ENCODE measurements around the gene SLC27A1. TPM values are rescaled to one million over a fixed set of nuclear protein-coding genes. Genes with fewer than 3 reads are reported as not detected.

Gene SLC27A1
- total and polyA plus RNA-seq, 2 donors (not counting 3 experiments of a cell fraction or from before 2014, with no cell fraction given), result 10.4 to 13.5 TPM

- FAIRE-seq (no peak), DNase-seq (ENCODE audit: low read depth, low spot score) (no peak)
- Histone ChIP-seq H3K9me3 (replicated peaks; ENCODE audit: control insufficient read depth, insufficient read depth, low read length) (no peaks in the 10 kb centered on the region), H3K27me3 (ENCODE audit: control insufficient read depth in 2 of 2, insufficient read depth in 2 of 2, low read length in 2 of 2) (no peaks in the 10 kb centered on the region), H3K36me3 (ENCODE audit: control insufficient read depth in 2 of 2, extremely low read depth in 1 of 2, insufficient read depth in 2 of 2, low read length in 2 of 2) (no peaks in the 10 kb centered on the region), H3K79me2 (ENCODE audit: control insufficient read depth, insufficient read depth, low read length) (no peaks in the 10 kb centered on the region), H3K4me3 (replicated peaks in 1 of 3; ENCODE audit: insufficient read depth in 1 of 3, low read depth in 1 of 3, low read length in 3 of 3) (no peak overlapping the region), H3K9ac (replicated peaks; ENCODE audit: extremely low read depth, insufficient read depth, low read length) (no peak overlapping the region), H3K4me1 (ENCODE audit: control insufficient read depth, extremely low read depth, insufficient read depth, low read length) (no peaks in the 10 kb centered on the region), H4K20me1 (replicated peaks; ENCODE audit: control insufficient read depth, extremely low read depth, insufficient read depth, low read length) (no peaks in the 10 kb centered on the region), H3K27ac (ENCODE audit: insufficient read depth, low read depth, low read length) (no peak overlapping the region), H3K4me2 (ENCODE audit: insufficient read depth, low read length) (no peak overlapping the region), H3K9me1 (replicated peaks; ENCODE audit: control insufficient read depth, extremely low read depth, insufficient read depth, low read length) (no peaks in the 10 kb centered on the region), H2AFZ (ENCODE audit: low read depth, low read length) (no peak overlapping the region)
- CTCF ChIA-PET, result interaction anchor here (2.5 kb wide), 1 partner anchor 10 kb away, joined by 9 read pairs; no protein-coding TSS in a partner anchor
- POLR2A ChIA-PET, result no interaction called here
- no peak for TF ChIP-seq JUN (IDR thresholded peaks at IDR 0.05; ENCODE audit: borderline replicate concordance, insufficient read depth, insufficient read length, low read depth)
- TF ChIP-seq POLR2A (IDR thresholded peaks at IDR 0.05; ENCODE audit: low read depth, low read length), result no peak
- TF ChIP-seq GATA2 (IDR thresholded peaks at IDR 0.05; ENCODE audit: insufficient read depth, insufficient read length, low read depth, low read length), result no peak
- TF ChIP-seq MYC (IDR thresholded peaks at IDR 0.05; ENCODE audit: low read depth, low read length), result no peak
- dilution Hi-C loops (cut with MboI; ENCODE audit: extremely low pct_ligation_motif_present, low sequenced_read_pairs), result no loop called here
- no TSS peak for BruUV-seq (replicated peaks)
- intact Hi-C loops (cut with micrococcal nuclease), result no loop called here
Measured at GRCh38 chr19:17431417-17431816, 38.9 kb upstream of the SLC27A1 start.

DNA sequence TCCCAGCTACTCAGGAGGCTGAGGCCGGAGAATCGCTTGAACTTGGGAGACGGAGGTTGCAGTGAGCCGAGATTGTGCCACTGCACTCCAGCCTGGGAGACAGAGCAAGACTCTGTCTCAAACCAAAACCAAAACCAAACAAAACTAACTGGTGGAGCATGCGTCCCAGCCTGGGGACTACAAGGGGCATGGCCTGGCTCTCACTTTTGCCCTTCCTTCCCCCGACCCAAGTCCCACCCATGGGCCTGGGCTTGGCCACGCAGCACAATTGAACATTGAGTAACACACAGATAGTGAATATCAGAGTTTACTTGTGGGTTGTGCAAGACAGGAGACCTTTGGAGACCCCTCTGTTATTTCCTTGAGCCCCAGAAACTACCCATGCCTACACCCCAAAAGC is 35.1 kb upstream of the SLC27A1 start:
- Histone ChIP-seq H3K4me2 (ENCODE audit: insufficient read depth, low read length) (no peak overlapping the region), H3K4me3 (replicated peaks in 1 of 3; ENCODE audit: insufficient read depth in 1 of 3, low read depth in 1 of 3, low read length in 3 of 3) (no peak overlapping the region), H3K9me3 (replicated peaks; ENCODE audit: control insufficient read depth, insufficient read depth, low read length) (no peaks in the 10 kb centered on the region), H3K4me1 (ENCODE audit: control insufficient read depth, extremely low read depth, insufficient read depth, low read length) (no peaks in the 10 kb centered on the region), H3K27ac (ENCODE audit: insufficient read depth, low read depth, low read length) (no peak overlapping the region), H3K36me3 (ENCODE audit: control insufficient read depth in 2 of 2, extremely low read depth in 1 of 2, insufficient read depth in 2 of 2, low read length in 2 of 2) (no peaks in the 10 kb centered on the region), H3K9me1 (replicated peaks; ENCODE audit: control insufficient read depth, extremely low read depth, insufficient read depth, low read length) (no peaks in the 10 kb centered on the region), H3K27me3 (ENCODE audit: control insufficient read depth in 2 of 2, insufficient read depth in 2 of 2, low read length in 2 of 2) (no peaks in the 10 kb centered on the region), H3K9ac (replicated peaks; ENCODE audit: extremely low read depth, insufficient read depth, low read length) (no peak overlapping the region), H2AFZ (ENCODE audit: low read depth, low read length) (no peak overlapping the region), H4K20me1 (replicated peaks; ENCODE audit: control insufficient read depth, extremely low read depth, insufficient read depth, low read length) (no peaks in the 10 kb centered on the region), H3K79me2 (ENCODE audit: control insufficient read depth, insufficient read depth, low read length) (no peaks in the 10 kb centered on the region)
- no TSS peak for BruUV-seq (replicated peaks)
- CTCF ChIA-PET, result no interaction called here
- dilution Hi-C loops (cut with MboI; ENCODE audit: extremely low pct_ligation_motif_present, low sequenced_read_pairs) (no loop called here), intact Hi-C loops (cut with micrococcal nuclease) (no loop called here)
- FAIRE-seq (no peak), DNase-seq (ENCODE audit: low read depth, low spot score) (no peak)
- no peak for TF ChIP-seq CTCF (IDR thresholded peaks at IDR 0.05; ENCODE audit: extremely low read depth in 1 of 2, insufficient read depth in 1 of 2, low read depth in 1 of 2, low read length in 2 of 2)
- no peak for TF ChIP-seq EZH2 (IDR thresholded peaks at IDR 0.05; ENCODE audit: borderline replicate concordance, low read depth, low read length, severe bottlenecking)
- no peak for TF ChIP-seq POLR2A (IDR thresholded peaks at IDR 0.05; ENCODE audit: low read depth, low read length)
- TF ChIP-seq, protein P1, sequence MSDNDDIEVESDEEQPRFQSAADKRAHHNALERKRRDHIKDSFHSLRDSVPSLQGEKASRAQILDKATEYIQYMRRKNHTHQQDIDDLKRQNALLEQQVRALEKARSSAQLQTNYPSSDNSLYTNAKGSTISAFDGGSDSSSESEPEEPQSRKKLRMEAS (IDR thresholded peaks at IDR 0.05; ENCODE audit: insufficient read depth, insufficient read length), result no peak
- POLR2A ChIA-PET, result no interaction called here

All from endothelial cell of umbilical vein (primary cell).